Esophagus muscularis mucosa (tissue), 4 donors: ENCODE measurements around the gene BIRC6. TPM values are rescaled to one million over a fixed set of nuclear protein-coding genes. Genes with fewer than 3 reads are reported as not detected.

Source experiments
- DNase-seq: peaks from one replicate; pipeline ENCODE4 v3.0.0-alpha.2; 2017; ENCODE audit errors: extremely low spot score
- H3K27ac ChIP-seq, 4 donors: fragments of 200-600 bp; sonication (generic); replicated peaks in 1 of 4; 1 replicate in 3 of 4; 2 replicates in 1 of 4; pipeline ENCODE4 v1.5.1; 2016 to 2019; ENCODE audit warnings: mild to moderate bottlenecking in 1 of 4
- H3K27me3 ChIP-seq, 4 donors: fragments of 200-600 bp; sonication (generic); one replicate each; pipeline versions ENCODE4 v1.5.1 to v1.6.0; 2016 to 2019
- H3K36me3 ChIP-seq, 4 donors: fragments of 200-600 bp; sonication (generic); one replicate each; pipeline ENCODE4 v1.5.1; 2016 to 2019
- H3K4me1 ChIP-seq, 4 donors: fragments of 200-600 bp; sonication (generic); one replicate each; pipeline ENCODE4 v1.5.1; 2016 to 2019
- H3K4me3 ChIP-seq, 4 donors: fragments of 200-600 bp; sonication (generic); 1 replicate in 2 of 4; 2 replicates in 2 of 4; pipeline ENCODE4 v1.5.1; 2016 to 2019; ENCODE audit warnings: mild to moderate bottlenecking in 4 of 4, moderate library complexity in 1 of 4
- H3K9me3 ChIP-seq, 4 donors: fragments of 200-600 bp; sonication (generic); 1 replicate in 3 of 4; 2 replicates in 1 of 4; pipeline ENCODE4 v1.5.1; 2016 to 2019
- CTCF ChIP-seq, 3 experiments: fragments of 200-600 bp in 2 of 3; fragments of 450-650 bp in 1 of 3; sonication (generic) in 2 of 3; IDR thresholded peaks; one replicate each; pipeline ENCODE4 v1.5.1; 2017 to 2019; ENCODE audit warnings: antibody characterized with exemption in 3 of 3, mild to moderate bottlenecking in 2 of 3, moderate library complexity in 1 of 3
- EP300 ChIP-seq: sonication (generic); formaldehyde crosslinking; IDR thresholded peaks from one replicate; pipeline ENCODE4 v1.6.1; 2017; ENCODE audit warnings: antibody characterized with exemption
- POLR2A ChIP-seq: fragments of 450-650 bp; IDR thresholded peaks from one replicate; pipeline ENCODE4 v1.6.1; 2017; ENCODE audit warnings: antibody characterized with exemption, moderate library complexity, mild to moderate bottlenecking, low read depth
- POLR2AphosphoS5 ChIP-seq, 2 donors: sonication (generic); formaldehyde crosslinking; IDR thresholded peaks; one replicate each; pipeline ENCODE4 v1.6.1; 2017; ENCODE audit warnings: antibody characterized with exemption in 2 of 2
- WGBS: methylation state at CpG from one replicate; pipeline ENCODE4 v1.1.5; 2018; 5-methylcytosine and 5-hydroxymethylcytosine counted together
- intact Hi-C: fragments of 100-400 bp; cut with DNase I; formaldehyde crosslinking; loops from one replicate; pipeline ENCODE4 v1.15.1; 2023
- total RNA-seq, 4 donors: library from RNA; depleted of rRNA; stranded (reverse); fragments of >200 nt; gene quantifications; one replicate each; pipeline versions ENCODE4 v1.1.0 to v1.2.1, GENCODE V29; 2016

Gene BIRC6
- total RNA-seq, 4 donors from 2014 or later: 74.2 to 103 (median 79.8) TPM

- intact Hi-C loops: no loop called here
These were observed 197.1 kb downstream of the BIRC6 start for GRCh38 chr2:32553829-32554432.

GRCh38 chr2:32558492-32558891 is 201.7 kb downstream of the BIRC6 start:
- H3K9me3 ChIP-seq: no peaks in the 10 kb centered on the region
- peaks cover 0 to 11% (median 10%) of the 10 kb centered on the region in 4 donors for H3K4me1 ChIP-seq
- 76% methylated on average over 2 of the region's 2 CpGs for WGBS
- TF ChIP-seq POLR2A (no peak), EP300 (no peak), CTCF (IDR thresholded peaks at IDR 0.05) (no peak), POLR2AphosphoS5 (IDR thresholded peaks at IDR 0.05) (no peak)
- peaks cover 0 to 15% (median 9%) of the 10 kb centered on the region in 4 donors for H3K36me3 ChIP-seq
- DNase-seq: no peak
- H3K27me3 ChIP-seq: no peaks in the 10 kb centered on the region
- no peak overlapping the region for H3K4me3 ChIP-seq
- intact Hi-C loops: no loop called here
- no peak overlapping the region for H3K27ac ChIP-seq

More at GRCh38 chr2:32553829-32554432, 197.1 kb downstream of the BIRC6 start:
- no peak for DNase-seq
- 56% methylated on average over 2 of the region's 2 CpGs for WGBS
- H3K9me3 ChIP-seq: no peaks in the 10 kb centered on the region
- peaks cover 0 to 15% (median 8%) of the 10 kb centered on the region in 4 donors for H3K36me3 ChIP-seq
- TF ChIP-seq CTCF (IDR thresholded peaks at IDR 0.05) (peak; percentile 61 to 77 (median 63)), POLR2AphosphoS5 (IDR thresholded peaks at IDR 0.05) (no peak)
- H3K27me3 ChIP-seq: no peaks in the 10 kb centered on the region
- peaks cover 0 to 4% (median 4%) of the 10 kb centered on the region in 4 donors for H3K4me1 ChIP-seq
- H3K4me3 ChIP-seq: no peak overlapping the region
- no peak overlapping the region for H3K27ac ChIP-seq

- Histone ChIP-seq H3K9me3 (no peaks in the 10 kb centered on the region), H3K27ac (peak overlapping the region in 1 of 4 donors; percentile 23), H3K27me3 (no peaks in the 10 kb centered on the region), H3K36me3 (peaks cover 0 to 21% (median 9%) of the 10 kb centered on the region in 4 donors), H3K4me3 (no peak overlapping the region), H3K4me1 (peaks cover 0 to 11% (median 10%) of the 10 kb centered on the region in 4 donors)
- 45% methylated on average over 3 of the region's 3 CpGs for WGBS
- TF ChIP-seq POLR2AphosphoS5 (IDR thresholded peaks at IDR 0.05) (peak; percentile 60 to 61), EP300 (no peak)
- intact Hi-C loops: no loop called here
- DNase-seq: no peak
These were observed 202.3 kb downstream of the BIRC6 start for GRCh38 chr2:32559136-32559535.

- Histone ChIP-seq H3K27ac (no peak overlapping the region), H3K4me3 (no peak overlapping the region), H3K27me3 (no peaks in the 10 kb centered on the region), H3K9me3 (peaks cover 0 to 10% (median 0%) of the 10 kb centered on the region in 4 donors), H3K36me3 (peaks cover 0 to 39% (median 15%) of the 10 kb centered on the region in 4 donors), H3K4me1 (peaks cover 0 to 11% (median 10%) of the 10 kb centered on the region in 4 donors)
- intact Hi-C loops: no loop called here
- DNase-seq: no peak
- WGBS: 88% methylated on average over 4 of the region's 4 CpGs
- TF ChIP-seq EP300 (no peak), CTCF (IDR thresholded peaks at IDR 0.05) (no peak), POLR2AphosphoS5 (IDR thresholded peaks at IDR 0.05) (no peak), POLR2A (no peak)
These were observed 206.1 kb downstream of the BIRC6 start for GRCh38 chr2:32562906-32563305.

GRCh38 chr2:32564417-32565035 is 207.7 kb downstream of the BIRC6 start:
- Histone ChIP-seq H3K27ac (no peak overlapping the region), H3K27me3 (no peaks in the 10 kb centered on the region), H3K36me3 (peaks cover 0 to 47% (median 15%) of the 10 kb centered on the region in 4 donors), H3K9me3 (peaks cover 0 to 10% (median 0%) of the 10 kb centered on the region in 4 donors), H3K4me1 (peaks cover 0 to 1% (median under 1%) of the 10 kb centered on the region in 4 donors), H3K4me3 (no peak overlapping the region)
- intact Hi-C loops: no loop called here
- DNase-seq: no peak
- TF ChIP-seq POLR2AphosphoS5 (IDR thresholded peaks at IDR 0.05) (no peak), POLR2A (no peak), CTCF (IDR thresholded peaks at IDR 0.05) (no peak), EP300 (no peak)
- WGBS: 85% methylated on average over 2 of the region's 2 CpGs
